HG03460 (cell line): ENCODE data around the gene ELP5.

Experiments
- ATAC-seq: cut with Tn5 transposase; IDR thresholded peaks from one replicate; pipeline ENCODE4 v1.9.1; 2021; ENCODE audit not compliant: unreplicated experiment

ELP5 gene

GRCh38 chr17:7252176-7253043 lies at the start of gene ELP5:
ELP5 (plus strand) TSS chr17:7252215; CDS start chr17:7252551, 336 bp downstream.
- peak; percentile 58 for ATAC-seq

GRCh38 chr17:7203391-7203790 lies 48.6 kb upstream of the ELP5 start:
- no peak for ATAC-seq

GRCh38 chr17:7204336-7204735 lies 47.7 kb upstream of the ELP5 start:
- ATAC-seq = no peak

GRCh38 chr17:7204828-7205461 lies 47.1 kb upstream of the ELP5 start:
- peak; percentile 79 for ATAC-seq

GRCh38 chr17:7205561-7205960 lies 46.5 kb upstream of the ELP5 start:
- ATAC-seq = no peak

- ATAC-seq = no peak
Measured at GRCh38 chr17:7207120-7208001, 44.7 kb upstream of the ELP5 start.

- no peak for ATAC-seq
Measured at GRCh38 chr17:7208027-7208571, 43.9 kb upstream of the ELP5 start.

- ATAC-seq = no peak
Measured at GRCh38 chr17:7208754-7209460, 43.1 kb upstream of the ELP5 start.

- ATAC-seq = no peak
Measured at GRCh38 chr17:7211491-7212273, 40.3 kb upstream of the ELP5 start.

GRCh38 chr17:7213895-7214299 lies 38.1 kb upstream of the ELP5 start:
- no peak for ATAC-seq

- ATAC-seq = peak; percentile 70
Measured at GRCh38 chr17:7214300-7215135, 37.5 kb upstream of the ELP5 start.

- no peak for ATAC-seq
Measured at GRCh38 chr17:7215136-7215638, 36.8 kb upstream of the ELP5 start.

- no peak for ATAC-seq
Measured at GRCh38 chr17:7215652-7216180, 36.3 kb upstream of the ELP5 start.

GRCh38 chr17:7216242-7217112 lies 35.5 kb upstream of the ELP5 start:
- no peak for ATAC-seq

- no peak for ATAC-seq
Measured at GRCh38 chr17:7217113-7217987, 34.7 kb upstream of the ELP5 start.

GRCh38 chr17:7218166-7218565 lies 33.8 kb upstream of the ELP5 start:
- ATAC-seq = no peak
